Measurements from ENCODE around the gene HSPA12B.
"Not testable (repeated sequence)": the region's sequence is repeated elsewhere in the genome, so short reads cannot be mapped to it uniquely, and the experiment has no call there.

The HSPA12B gene

GRCh38 chr20:3787324-3788014 is 55.0 kb downstream of the HSPA12B start:
- DNase-seq (ENCODE audit: low spot score), result no peak

- DNase-seq (ENCODE audit: low spot score), result no peak
Measured at GRCh38 chr20:3788685-3789155, 56.2 kb downstream of the HSPA12B start.

- DNase-seq (ENCODE audit: low spot score), result not testable (repeated sequence)
Measured at GRCh38 chr20:3789201-3789600, 56.7 kb downstream of the HSPA12B start.

DNA sequence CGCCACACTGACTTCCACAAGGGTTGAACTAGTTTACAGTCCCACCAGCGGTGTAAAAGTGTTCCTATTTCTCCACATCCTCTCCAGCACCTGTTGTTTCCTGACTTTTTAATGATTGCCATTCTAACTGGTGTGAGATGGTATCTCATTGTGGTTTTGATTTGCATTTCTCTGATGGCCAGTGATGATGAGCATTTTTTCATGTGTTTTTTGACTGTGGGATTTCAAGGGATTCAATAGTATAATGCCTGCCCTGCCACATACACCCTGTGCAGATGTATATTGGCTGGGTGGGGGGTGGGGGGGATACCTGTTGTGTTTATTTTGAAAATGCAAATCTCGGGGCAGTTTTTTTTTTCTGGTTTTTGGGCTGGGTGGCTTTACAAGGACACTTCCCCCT is 61.7 kb downstream of the HSPA12B start:
- not testable (repeated sequence) for DNase-seq (ENCODE audit: low spot score)

GRCh38 chr20:3794701-3795420 is 62.4 kb downstream of the HSPA12B start:
- no peak for DNase-seq (ENCODE audit: low spot score)

- peak; percentile 92 for DNase-seq (ENCODE audit: low spot score)
Measured at GRCh38 chr20:3795511-3796468, 63.3 kb downstream of the HSPA12B start, which contains the start of gene CDC25B. Gene CDC25B (plus strand): TSS chr20:3796310. CDS start chr20:3796532, 222 bp downstream.

GRCh38 chr20:3796477-3797225 is 64.2 kb downstream of the HSPA12B start:
- peak; percentile 18 for DNase-seq (ENCODE audit: low spot score)

- DNase-seq (ENCODE audit: low spot score), result no peak
Measured at GRCh38 chr20:3797226-3797545, 64.7 kb downstream of the HSPA12B start.

- no peak for DNase-seq (ENCODE audit: low spot score)
Measured at GRCh38 chr20:3797592-3798372, 65.3 kb downstream of the HSPA12B start.

DNA sequence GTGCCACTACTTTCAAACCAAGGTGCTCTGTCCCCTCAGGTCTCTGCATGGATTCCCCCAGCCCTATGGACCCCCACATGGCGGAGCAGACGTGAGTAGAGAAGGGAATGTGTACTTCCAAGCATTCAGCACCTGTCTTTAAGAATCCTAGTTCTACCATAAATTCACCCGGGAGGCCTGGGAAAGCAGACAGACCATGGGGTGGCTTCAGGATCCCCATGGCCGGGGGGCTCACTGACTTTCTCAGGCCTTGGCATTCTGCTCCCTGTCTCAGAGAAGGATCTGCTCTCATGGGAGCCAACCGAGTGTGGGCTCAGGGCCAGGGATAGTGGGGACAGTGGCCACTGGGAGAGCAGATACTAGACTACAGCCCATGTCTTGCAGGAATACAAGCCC is 65.9 kb downstream of the HSPA12B start:
- no peak for DNase-seq (ENCODE audit: low spot score)

DNA sequence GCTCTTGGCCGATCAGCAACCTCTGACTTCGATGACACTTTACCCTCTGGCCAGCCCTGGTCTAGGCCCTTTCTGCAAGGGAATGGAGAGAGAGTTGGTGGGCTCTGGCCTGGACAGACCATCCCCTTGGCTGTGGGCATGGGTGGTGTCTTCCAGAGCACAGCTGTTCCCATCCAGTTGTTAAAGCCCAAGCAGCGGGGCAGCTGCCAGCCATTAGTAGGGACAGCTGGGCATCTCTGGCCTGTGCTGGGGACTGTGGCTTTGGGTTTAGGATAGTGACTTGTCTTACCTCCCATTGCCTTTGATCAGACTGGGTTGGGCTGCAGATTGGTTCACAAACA is 66.4 kb downstream of the HSPA12B start:
- DNase-seq (ENCODE audit: low spot score), result no peak

GRCh38 chr20:3800256-3800877 is 67.9 kb downstream of the HSPA12B start:
- DNase-seq (ENCODE audit: low spot score), result no peak

DNA sequence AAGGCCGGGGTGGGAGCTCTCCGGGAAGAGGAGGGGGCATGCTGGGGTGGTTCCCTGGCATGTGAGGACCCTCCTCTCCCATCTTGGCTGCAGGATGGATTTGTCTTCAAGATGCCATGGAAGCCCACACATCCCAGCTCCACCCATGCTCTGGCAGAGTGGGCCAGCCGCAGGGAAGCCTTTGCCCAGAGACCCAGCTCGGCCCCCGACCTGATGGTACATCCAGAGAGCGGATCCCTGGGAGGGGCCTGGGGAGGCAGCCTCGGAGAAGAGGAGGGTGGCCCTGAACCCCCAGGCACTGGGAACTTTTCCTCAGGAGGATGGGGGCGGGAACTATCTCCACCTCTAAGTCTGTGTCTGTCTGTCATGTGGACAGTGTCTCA is 68.4 kb downstream of the HSPA12B start:
- no peak for DNase-seq (ENCODE audit: low spot score)

DNA sequence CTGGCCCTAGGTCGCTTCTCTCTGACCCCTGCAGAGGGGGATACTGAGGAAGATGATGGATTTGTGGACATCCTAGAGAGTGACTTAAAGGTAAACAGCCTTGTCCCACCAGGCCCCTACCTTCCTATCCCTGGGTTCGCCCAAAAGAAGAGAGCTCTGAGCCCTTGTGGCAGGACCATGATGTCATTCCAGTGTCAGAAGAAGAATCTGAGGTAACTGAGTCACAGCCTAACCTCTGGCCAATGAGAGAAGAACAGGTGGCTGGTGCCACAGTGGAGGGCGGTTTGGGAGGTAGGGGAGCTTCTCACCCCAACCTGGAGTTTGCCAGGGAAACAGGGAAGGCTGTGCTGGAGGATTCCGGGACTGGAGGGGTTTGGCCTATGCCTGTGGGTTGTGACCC is 68.8 kb downstream of the HSPA12B start:
- DNase-seq (ENCODE audit: low spot score), result no peak

- no peak for DNase-seq (ENCODE audit: low spot score)
Measured at GRCh38 chr20:3801846-3802245, 69.4 kb downstream of the HSPA12B start.

Measured in kidney tubule cell (primary cell).